ENCODE measurements around the gene PLA2G4B.

Gene PLA2G4B

GRCh38 chr15:41872166-41872747 is 33.6 kb downstream of the PLA2G4B start:
- no peak for DNase-seq

- DNase-seq: no peak
Measured at GRCh38 chr15:41873711-41874110, 35.1 kb downstream of the PLA2G4B start.

GRCh38 chr15:41874736-41875135 is 36.1 kb downstream of the PLA2G4B start:
- DNase-seq: no peak

- DNase-seq: no peak
Measured at GRCh38 chr15:41876007-41876406, 37.4 kb downstream of the PLA2G4B start.

GRCh38 chr15:41876689-41877088 is 38.0 kb downstream of the PLA2G4B start:
- DNase-seq: no peak

- DNase-seq: no peak
Measured at GRCh38 chr15:41877631-41878354, 39.1 kb downstream of the PLA2G4B start.

GRCh38 chr15:41878355-41878699 is 39.7 kb downstream of the PLA2G4B start:
- DNase-seq: no peak

GRCh38 chr15:41879321-41879845 is 40.7 kb downstream of the PLA2G4B start:
- DNase-seq: no peak

- no peak for DNase-seq
Measured at GRCh38 chr15:41880156-41880877, 41.7 kb downstream of the PLA2G4B start.

GRCh38 chr15:41881086-41881485 is 42.4 kb downstream of the PLA2G4B start:
- DNase-seq: no peak

- DNase-seq: no peak
Measured at GRCh38 chr15:41881550-41881919, 42.9 kb downstream of the PLA2G4B start.

- no peak for DNase-seq
Measured at GRCh38 chr15:41881920-41882688, 43.5 kb downstream of the PLA2G4B start.

GRCh38 chr15:41882689-41883483 is 44.2 kb downstream of the PLA2G4B start:
- no peak for DNase-seq

GRCh38 chr15:41883484-41883825 is 44.8 kb downstream of the PLA2G4B start:
- no peak for DNase-seq

- DNase-seq: no peak
Measured at GRCh38 chr15:41884458-41884857, 45.8 kb downstream of the PLA2G4B start.

- no peak for DNase-seq
Measured at GRCh38 chr15:41885321-41885720, 46.7 kb downstream of the PLA2G4B start.

- no peak for DNase-seq
Measured at GRCh38 chr15:41885841-41886240, 47.2 kb downstream of the PLA2G4B start.

- no peak for DNase-seq
Measured at GRCh38 chr15:41886741-41887140, 48.1 kb downstream of the PLA2G4B start.

- DNase-seq: no peak
Measured at GRCh38 chr15:41887161-41887560, 48.5 kb downstream of the PLA2G4B start.

- DNase-seq: no peak
Measured at GRCh38 chr15:41887893-41888292, 49.2 kb downstream of the PLA2G4B start.

- DNase-seq: no peak
Measured at GRCh38 chr15:41888662-41889253, 50.1 kb downstream of the PLA2G4B start.

- DNase-seq: no peak
Measured at GRCh38 chr15:41890050-41890690, 51.5 kb downstream of the PLA2G4B start.

Measured in CD4-positive, alpha-beta T cell treated with Interleukin-21 for 1 hour (primary cell).